ENCODE results near the gene CHCHD3.

CHCHD3 gene

DNA sequence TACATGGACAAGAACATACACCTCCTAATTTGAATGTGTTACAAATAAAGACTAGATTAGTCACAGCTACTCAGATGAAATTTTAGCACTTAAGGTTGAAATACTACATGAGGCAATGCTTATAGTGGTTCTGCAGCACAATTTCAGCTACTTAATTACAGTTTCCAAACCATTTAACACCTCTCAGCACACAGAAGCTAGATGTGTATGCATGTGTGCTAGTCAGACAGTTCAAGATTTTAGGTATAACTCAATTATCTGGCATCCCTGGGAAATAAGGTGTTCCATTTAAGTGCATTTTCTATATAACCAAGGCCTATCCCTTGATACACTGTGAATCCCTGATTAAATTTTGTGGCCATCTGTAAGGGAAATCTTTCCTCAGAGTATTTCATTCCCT lies 141.8 kb downstream of the CHCHD3 start:
- TF ChIP-seq ZFP30 (CRISPR knock-in tag; IDR thresholded peaks at IDR 0.05) = no peak
- no peak for TF ChIP-seq ZC3H10 (CRISPR knock-in tag; IDR thresholded peaks at IDR 0.05)
- ATAC-seq = no peak

DNA sequence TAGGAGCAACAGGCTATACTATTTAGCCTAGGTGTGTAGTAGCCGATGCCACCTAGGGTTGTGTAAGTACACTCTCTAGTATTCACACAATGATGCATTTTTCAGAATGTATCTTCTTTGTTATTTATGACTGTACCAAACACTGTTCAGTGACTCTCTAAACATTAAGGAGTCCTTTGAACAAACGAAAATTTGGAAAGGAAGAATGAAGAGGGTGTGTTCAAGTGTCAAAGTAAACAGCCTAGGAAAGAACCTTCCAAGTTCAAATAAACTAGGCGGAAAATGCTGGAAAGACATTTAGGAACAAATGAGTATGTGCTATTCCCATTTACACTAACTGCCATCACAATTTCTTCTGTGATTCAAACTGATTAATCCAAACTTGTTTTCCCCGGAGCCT lies 142.4 kb downstream of the CHCHD3 start:
- TF ChIP-seq ZFP30 (CRISPR knock-in tag; IDR thresholded peaks at IDR 0.05) (no peak), GLIS3 (CRISPR knock-in tag; IDR thresholded peaks at IDR 0.05) (no peak), ZNF70 (CRISPR knock-in tag; IDR thresholded peaks at IDR 0.05) (no peak), CSDC2 (CRISPR knock-in tag; IDR thresholded peaks at IDR 0.05) (no peak), RARB (CRISPR knock-in tag; IDR thresholded peaks at IDR 0.05) (no peak), ARNTL (CRISPR knock-in tag; IDR thresholded peaks at IDR 0.05; ENCODE audit: borderline replicate concordance, low read depth) (no peak), ESRRG (CRISPR knock-in tag; IDR thresholded peaks at IDR 0.05) (no peak), BACH2 (CRISPR knock-in tag; IDR thresholded peaks at IDR 0.05; ENCODE audit: borderline replicate concordance) (no peak), ZC3H10 (CRISPR knock-in tag; IDR thresholded peaks at IDR 0.05) (no peak), ZFP3 (CRISPR knock-in tag; IDR thresholded peaks at IDR 0.05) (no peak)
- TF ChIP-seq, protein P1, sequence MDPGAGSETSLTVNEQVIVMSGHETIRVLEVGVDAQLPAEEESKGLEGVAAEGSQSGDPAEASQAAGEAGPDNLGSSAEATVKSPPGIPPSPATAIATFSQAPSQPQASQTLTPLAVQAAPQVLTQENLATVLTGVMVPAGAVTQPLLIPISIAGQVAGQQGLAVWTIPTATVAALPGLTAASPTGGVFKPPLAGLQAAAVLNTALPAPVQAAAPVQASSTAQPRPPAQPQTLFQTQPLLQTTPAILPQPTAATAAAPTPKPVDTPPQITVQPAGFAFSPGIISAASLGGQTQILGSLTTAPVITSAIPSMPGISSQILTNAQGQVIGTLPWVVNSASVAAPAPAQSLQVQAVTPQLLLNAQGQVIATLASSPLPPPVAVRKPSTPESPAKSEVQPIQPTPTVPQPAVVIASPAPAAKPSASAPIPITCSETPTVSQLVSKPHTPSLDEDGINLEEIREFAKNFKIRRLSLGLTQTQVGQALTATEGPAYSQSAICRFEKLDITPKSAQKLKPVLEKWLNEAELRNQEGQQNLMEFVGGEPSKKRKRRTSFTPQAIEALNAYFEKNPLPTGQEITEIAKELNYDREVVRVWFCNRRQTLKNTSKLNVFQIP (CRISPR knock-in tag; IDR thresholded peaks at IDR 0.05; ENCODE audit: borderline replicate concordance, low read depth) = no peak
- TF ChIP-seq, protein P2, sequence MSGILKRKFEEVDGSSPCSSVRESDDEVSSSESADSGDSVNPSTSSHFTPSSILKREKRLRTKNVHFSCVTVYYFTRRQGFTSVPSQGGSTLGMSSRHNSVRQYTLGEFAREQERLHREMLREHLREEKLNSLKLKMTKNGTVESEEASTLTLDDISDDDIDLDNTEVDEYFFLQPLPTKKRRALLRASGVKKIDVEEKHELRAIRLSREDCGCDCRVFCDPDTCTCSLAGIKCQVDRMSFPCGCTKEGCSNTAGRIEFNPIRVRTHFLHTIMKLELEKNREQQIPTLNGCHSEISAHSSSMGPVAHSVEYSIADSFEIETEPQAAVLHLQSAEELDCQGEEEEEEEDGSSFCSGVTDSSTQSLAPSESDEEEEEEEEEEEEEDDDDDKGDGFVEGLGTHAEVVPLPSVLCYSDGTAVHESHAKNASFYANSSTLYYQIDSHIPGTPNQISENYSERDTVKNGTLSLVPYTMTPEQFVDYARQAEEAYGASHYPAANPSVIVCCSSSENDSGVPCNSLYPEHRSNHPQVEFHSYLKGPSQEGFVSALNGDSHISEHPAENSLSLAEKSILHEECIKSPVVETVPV (CRISPR knock-in tag; IDR thresholded peaks at IDR 0.05) = no peak
- TF ChIP-seq, protein P3, sequence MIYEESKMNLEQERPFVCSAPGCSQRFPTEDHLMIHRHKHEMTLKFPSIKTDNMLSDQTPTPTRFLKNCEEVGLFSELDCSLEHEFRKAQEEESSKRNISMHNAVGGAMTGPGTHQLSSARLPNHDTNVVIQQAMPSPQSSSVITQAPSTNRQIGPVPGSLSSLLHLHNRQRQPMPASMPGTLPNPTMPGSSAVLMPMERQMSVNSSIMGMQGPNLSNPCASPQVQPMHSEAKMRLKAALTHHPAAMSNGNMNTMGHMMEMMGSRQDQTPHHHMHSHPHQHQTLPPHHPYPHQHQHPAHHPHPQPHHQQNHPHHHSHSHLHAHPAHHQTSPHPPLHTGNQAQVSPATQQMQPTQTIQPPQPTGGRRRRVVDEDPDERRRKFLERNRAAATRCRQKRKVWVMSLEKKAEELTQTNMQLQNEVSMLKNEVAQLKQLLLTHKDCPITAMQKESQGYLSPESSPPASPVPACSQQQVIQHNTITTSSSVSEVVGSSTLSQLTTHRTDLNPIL (CRISPR knock-in tag; IDR thresholded peaks at IDR 0.05; ENCODE audit: low read depth) = no peak
- TF ChIP-seq, protein P4, sequence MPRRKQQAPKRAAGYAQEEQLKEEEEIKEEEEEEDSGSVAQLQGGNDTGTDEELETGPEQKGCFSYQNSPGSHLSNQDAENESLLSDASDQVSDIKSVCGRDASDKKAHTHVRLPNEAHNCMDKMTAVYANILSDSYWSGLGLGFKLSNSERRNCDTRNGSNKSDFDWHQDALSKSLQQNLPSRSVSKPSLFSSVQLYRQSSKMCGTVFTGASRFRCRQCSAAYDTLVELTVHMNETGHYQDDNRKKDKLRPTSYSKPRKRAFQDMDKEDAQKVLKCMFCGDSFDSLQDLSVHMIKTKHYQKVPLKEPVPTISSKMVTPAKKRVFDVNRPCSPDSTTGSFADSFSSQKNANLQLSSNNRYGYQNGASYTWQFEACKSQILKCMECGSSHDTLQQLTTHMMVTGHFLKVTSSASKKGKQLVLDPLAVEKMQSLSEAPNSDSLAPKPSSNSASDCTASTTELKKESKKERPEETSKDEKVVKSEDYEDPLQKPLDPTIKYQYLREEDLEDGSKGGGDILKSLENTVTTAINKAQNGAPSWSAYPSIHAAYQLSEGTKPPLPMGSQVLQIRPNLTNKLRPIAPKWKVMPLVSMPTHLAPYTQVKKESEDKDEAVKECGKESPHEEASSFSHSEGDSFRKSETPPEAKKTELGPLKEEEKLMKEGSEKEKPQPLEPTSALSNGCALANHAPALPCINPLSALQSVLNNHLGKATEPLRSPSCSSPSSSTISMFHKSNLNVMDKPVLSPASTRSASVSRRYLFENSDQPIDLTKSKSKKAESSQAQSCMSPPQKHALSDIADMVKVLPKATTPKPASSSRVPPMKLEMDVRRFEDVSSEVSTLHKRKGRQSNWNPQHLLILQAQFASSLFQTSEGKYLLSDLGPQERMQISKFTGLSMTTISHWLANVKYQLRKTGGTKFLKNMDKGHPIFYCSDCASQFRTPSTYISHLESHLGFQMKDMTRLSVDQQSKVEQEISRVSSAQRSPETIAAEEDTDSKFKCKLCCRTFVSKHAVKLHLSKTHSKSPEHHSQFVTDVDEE (CRISPR knock-in tag; IDR thresholded peaks at IDR 0.05) = no peak
- TF ChIP-seq, protein P5, sequence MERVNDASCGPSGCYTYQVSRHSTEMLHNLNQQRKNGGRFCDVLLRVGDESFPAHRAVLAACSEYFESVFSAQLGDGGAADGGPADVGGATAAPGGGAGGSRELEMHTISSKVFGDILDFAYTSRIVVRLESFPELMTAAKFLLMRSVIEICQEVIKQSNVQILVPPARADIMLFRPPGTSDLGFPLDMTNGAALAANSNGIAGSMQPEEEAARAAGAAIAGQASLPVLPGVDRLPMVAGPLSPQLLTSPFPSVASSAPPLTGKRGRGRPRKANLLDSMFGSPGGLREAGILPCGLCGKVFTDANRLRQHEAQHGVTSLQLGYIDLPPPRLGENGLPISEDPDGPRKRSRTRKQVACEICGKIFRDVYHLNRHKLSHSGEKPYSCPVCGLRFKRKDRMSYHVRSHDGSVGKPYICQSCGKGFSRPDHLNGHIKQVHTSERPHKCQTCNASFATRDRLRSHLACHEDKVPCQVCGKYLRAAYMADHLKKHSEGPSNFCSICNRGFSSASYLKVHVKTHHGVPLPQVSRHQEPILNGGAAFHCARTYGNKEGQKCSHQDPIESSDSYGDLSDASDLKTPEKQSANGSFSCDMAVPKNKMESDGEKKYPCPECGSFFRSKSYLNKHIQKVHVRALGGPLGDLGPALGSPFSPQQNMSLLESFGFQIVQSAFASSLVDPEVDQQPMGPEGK (CRISPR knock-in tag; IDR thresholded peaks at IDR 0.05; ENCODE audit: borderline replicate concordance) = no peak
- no peak for ATAC-seq

DNA sequence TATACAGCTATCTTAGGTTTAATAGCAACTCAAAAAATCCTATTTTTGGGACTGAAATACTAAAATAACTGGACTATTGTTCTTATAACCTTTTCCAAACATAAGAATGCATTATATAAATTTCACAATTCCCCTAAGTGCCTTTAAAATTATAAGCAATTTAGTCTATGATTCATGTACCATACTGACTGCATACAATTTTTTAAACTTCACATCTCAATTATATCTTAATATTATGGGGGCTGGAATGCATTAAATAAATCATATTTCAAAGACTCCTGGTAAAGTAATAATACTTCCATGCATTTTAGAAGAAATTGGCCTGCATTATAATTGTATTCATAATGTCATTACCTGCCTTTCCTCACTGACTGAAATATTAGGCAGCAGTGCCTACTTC lies 144.6 kb downstream of the CHCHD3 start:
- no peak for ATAC-seq
- TF ChIP-seq RARB (CRISPR knock-in tag; IDR thresholded peaks at IDR 0.05) (no peak), ISL1 (CRISPR knock-in tag; IDR thresholded peaks at IDR 0.05) (peak; percentile 97)
- TF ChIP-seq, protein P5 (CRISPR knock-in tag; IDR thresholded peaks at IDR 0.05; ENCODE audit: borderline replicate concordance) = peak; percentile 40; the same call in 1 of the 2 replicates
- TF ChIP-seq, protein P1 (CRISPR knock-in tag; IDR thresholded peaks at IDR 0.05; ENCODE audit: borderline replicate concordance, low read depth) = no peak
- TF ChIP-seq, protein P3 (CRISPR knock-in tag; IDR thresholded peaks at IDR 0.05; ENCODE audit: low read depth) = peak; percentile 33; the same call in 1 of the 2 replicates

All from SK-N-SH treated with all-trans-retinoic acid at 6 μM for 48 hours (cell line).